Gastroesophageal sphincter (tissue), 3 donors: ENCODE data around the gene CELSR1.

Experiments used
- CTCF ChIP-seq, 4 experiments: fragments of 200-600 bp in 2 of 4; fragments of 450-650 bp in 2 of 4; sonication (generic) in 1 of 4; IDR thresholded peaks; one replicate each; pipeline ENCODE4 v1.5.1; 2017 to 2019; ENCODE audit warnings: antibody characterized with exemption in 4 of 4, mild to moderate bottlenecking in 2 of 4, moderate library complexity in 2 of 4
- POLR2A ChIP-seq, 2 donors: fragments of 450-650 bp; IDR thresholded peaks; one replicate each; pipeline ENCODE4 v1.6.1; 2017; ENCODE audit warnings: antibody characterized with exemption in 2 of 2, mild to moderate bottlenecking in 2 of 2, moderate library complexity in 1 of 2

GRCh38 chr22:46370584-46371291, 166.7 kb downstream of the CELSR1 start:
- TF ChIP-seq POLR2A (IDR thresholded peaks at IDR 0.05) (no peak), CTCF (IDR thresholded peaks at IDR 0.05) (no peak)
